H1 (cell line): ENCODE measurements around the gene LSR. TPM values are rescaled to one million over a fixed set of nuclear protein-coding genes. Genes with fewer than 3 reads are reported as not detected.

Experiments
- CTCF ChIA-PET: fragments of 300-600 bp; sonication (Branson Sonifier 250); formaldehyde crosslinking; loops from one replicate; lab custom pipeline; 2021; ENCODE audit not compliant: partially characterized antibody; lab: Charles Lee
- POLR2A ChIA-PET: fragments of 300-600 bp; sonication (Branson Sonifier 250); formaldehyde crosslinking; loops from one replicate; lab custom pipeline; 2021; ENCODE audit warnings: inconsistent platforms; ENCODE audit not compliant: partially characterized antibody; lab: Charles Lee
- DNase-seq, 2 experiments: peaks; one replicate each; pipeline versions ENCODE4 v3.0.0 to v3.0.0-alpha.2; 2010 to 2022; ENCODE audit warnings: low spot score in 2 of 2, low read depth in 1 of 2, mixed read lengths in 1 of 2
- FAIRE-seq: peaks from 2 replicates; lab custom pipeline; 2011; peaks lifted over from hg19 to GRCh38; lab: Jason Lieb, UNC
- H2AFZ ChIP-seq: 2 replicates; pipeline ENCODE4 v1.8.1; 2012; ENCODE audit warnings: low read length, inconsistent platforms
- H2AK5ac ChIP-seq: 2 replicates; pipeline ENCODE4 v1.6.1; 2013; ENCODE audit warnings: low read depth, low read length
- H2BK120ac ChIP-seq: replicated peaks from 2 replicates; pipeline ENCODE3; 2013; ENCODE audit warnings: low read depth, low read length, inconsistent platforms
- H2BK12ac ChIP-seq: 2 replicates; pipeline ENCODE4 v1.6.1; 2013; ENCODE audit warnings: low read depth, low read length
- H2BK15ac ChIP-seq: 2 replicates; pipeline ENCODE4 v1.6.1; 2013; ENCODE audit warnings: low read length
- H2BK20ac ChIP-seq: 2 replicates; pipeline ENCODE4 v1.6.1; 2013; ENCODE audit warnings: low read length
- H2BK5ac ChIP-seq: 2 replicates; pipeline ENCODE4 v1.6.1; 2013; ENCODE audit warnings: low read depth, low read length
- H3K14ac ChIP-seq: 2 replicates; pipeline ENCODE4 v1.6.1; 2013; ENCODE audit warnings: inconsistent platforms; ENCODE audit not compliant: insufficient read length
- H3K18ac ChIP-seq: 2 replicates; pipeline ENCODE4 v1.6.1; 2013; ENCODE audit warnings: low read length; ENCODE audit errors: extremely low read depth
- H3K23ac ChIP-seq: 2 replicates; pipeline ENCODE4 v1.6.1; 2013; ENCODE audit warnings: inconsistent platforms; ENCODE audit not compliant: insufficient read length
- H3K23me2 ChIP-seq: 2 replicates; pipeline ENCODE4 v1.6.1; 2013; ENCODE audit warnings: low read depth, low read length
- H3K27ac ChIP-seq: 2 replicates; pipeline ENCODE4 v1.6.1; 2011; ENCODE audit warnings: low read depth, low read length, inconsistent platforms
- H3K27me3 ChIP-seq, 4 experiments: replicated peaks in 1 of 4; 1 replicate in 1 of 4; 2 replicates in 3 of 4; pipeline versions ENCODE4 v1.6.1 to v1.8.1; 2011 to 2013; ENCODE audit warnings: low read length in 3 of 4, mild to moderate bottlenecking in 3 of 4, inconsistent platforms in 2 of 4, mixed read lengths in 2 of 4, moderate library complexity in 1 of 4; ENCODE audit not compliant: control insufficient read depth in 3 of 4, insufficient read depth in 3 of 4; ENCODE audit errors: extremely low read depth in 1 of 4
- H3K36me3 ChIP-seq, 4 experiments: 2 replicates each; pipeline versions ENCODE4 v1.6.1 to v1.8.1; 2011 to 2013; ENCODE audit warnings: mild to moderate bottlenecking in 4 of 4, low read length in 3 of 4, moderate library complexity in 2 of 4, control low read depth in 1 of 4, inconsistent platforms in 1 of 4; ENCODE audit not compliant: insufficient read depth in 4 of 4, control insufficient read depth in 2 of 4
- H3K4ac ChIP-seq: replicated peaks from 2 replicates; pipeline ENCODE3; 2013; ENCODE audit warnings: low read length, low read depth, mixed read lengths, inconsistent platforms; ENCODE audit not compliant: insufficient read length
- H3K4me1 ChIP-seq, 4 experiments: replicated peaks in 1 of 4; 1 replicate in 1 of 4; 2 replicates in 3 of 4; pipeline versions ENCODE4 v1.6.1 to v1.8.1; 2011 to 2013; ENCODE audit warnings: low read length in 3 of 4, inconsistent platforms in 2 of 4, mixed read lengths in 1 of 4; ENCODE audit not compliant: insufficient read depth in 4 of 4, control insufficient read depth in 3 of 4
- H3K4me2 ChIP-seq, 2 experiments: 2 replicates each; pipeline versions ENCODE4 v1.6.1 to v1.8.1; 2011 to 2013; ENCODE audit warnings: low read depth in 2 of 2, low read length in 2 of 2, control low read depth in 1 of 2, inconsistent platforms in 1 of 2, mild to moderate bottlenecking in 1 of 2; ENCODE audit not compliant: insufficient read depth in 1 of 2
- H3K4me3 ChIP-seq, 4 experiments: fragments of 200-600, 300-600 bp in 1 of 4; sonication (generic), shearing (Covaris generic), sonication (Bioruptor Twin) in 1 of 4; 2 replicates each; pipeline versions ENCODE4 v1.5.1 to v1.8.1; 2011 to 2016; ENCODE audit warnings: low read length in 4 of 4, low read depth in 3 of 4, control low read depth in 2 of 4, inconsistent platforms in 2 of 4, mild to moderate bottlenecking in 2 of 4, mixed read lengths in 1 of 4, moderate library complexity in 1 of 4; ENCODE audit not compliant: insufficient read depth in 2 of 4; ENCODE audit errors: extremely low read depth in 1 of 4
- H3K56ac ChIP-seq: replicated peaks from 2 replicates; pipeline ENCODE3; 2013; ENCODE audit warnings: low read depth, mild to moderate bottlenecking, mixed read lengths, low read length, inconsistent platforms; ENCODE audit not compliant: insufficient read length
- H3K79me1 ChIP-seq: 2 replicates; pipeline ENCODE4 v1.6.1; 2013; ENCODE audit warnings: low read depth, low read length, control low read depth
- H3K79me2 ChIP-seq, 2 experiments: 2 replicates each; pipeline versions ENCODE4 v1.6.1 to v1.8.1; 2012 to 2013; ENCODE audit warnings: low read length in 2 of 2, mild to moderate bottlenecking in 2 of 2, inconsistent platforms in 1 of 2; ENCODE audit not compliant: insufficient read depth in 2 of 2, control insufficient read depth in 1 of 2
- H3K9ac ChIP-seq, 4 experiments: replicated peaks in 1 of 4; 1 replicate in 1 of 4; 2 replicates in 3 of 4; pipeline versions ENCODE4 v1.6.1 to v1.8.1; 2011 to 2013; ENCODE audit warnings: low read depth in 3 of 4, low read length in 3 of 4, control low read depth in 2 of 4, mild to moderate bottlenecking in 2 of 4, moderate library complexity in 2 of 4, inconsistent platforms in 1 of 4; ENCODE audit errors: extremely low read depth in 1 of 4
- H3K9me3 ChIP-seq, 2 experiments: 2 replicates each; pipeline versions ENCODE4 v1.6.1 to v1.8.1; 2012 to 2013; ENCODE audit warnings: mild to moderate bottlenecking in 2 of 2, moderate library complexity in 2 of 2, control low read depth in 1 of 2, inconsistent platforms in 1 of 2, low read depth in 1 of 2, low read length in 1 of 2, mixed read lengths in 1 of 2; ENCODE audit not compliant: insufficient read depth in 2 of 2
- H4K20me1 ChIP-seq, 2 experiments: replicated peaks in 1 of 2; 2 replicates each; pipeline versions ENCODE3 to v1.8.1; 2011 to 2013; ENCODE audit warnings: inconsistent platforms in 2 of 2, low read length in 2 of 2, mild to moderate bottlenecking in 1 of 2; ENCODE audit not compliant: insufficient read depth in 2 of 2, control insufficient read depth in 1 of 2
- H4K5ac ChIP-seq: 2 replicates; pipeline ENCODE4 v1.6.1; 2013; ENCODE audit warnings: low read length, low read depth, mixed read lengths, inconsistent platforms; ENCODE audit not compliant: insufficient read length
- H4K8ac ChIP-seq: 2 replicates; pipeline ENCODE4 v1.8.0; 2013; ENCODE audit warnings: mild to moderate bottlenecking, moderate library complexity, low read length, inconsistent platforms; ENCODE audit not compliant: insufficient read depth; ENCODE audit errors: extremely low read depth
- H4K91ac ChIP-seq: replicated peaks from 2 replicates; pipeline ENCODE3; 2013; ENCODE audit warnings: low read length, mixed read lengths, inconsistent platforms; ENCODE audit not compliant: insufficient read length
- BRCA1 ChIP-seq: IDR thresholded peaks from 2 replicates; pipeline ENCODE4 v1.6.1; 2012; ENCODE audit warnings: low read depth, low read length, improper control_type of control experiment
- CEBPB ChIP-seq: IDR thresholded peaks from 2 replicates; pipeline ENCODE4 v1.6.1; 2012; ENCODE audit warnings: low read depth, low read length
- CREB1 ChIP-seq: IDR thresholded peaks from 2 replicates; pipeline ENCODE4 v1.6.1; 2012; ENCODE audit warnings: inconsistent platforms
- E2F6 ChIP-seq: IDR thresholded peaks from 2 replicates; pipeline ENCODE4 v1.6.1; 2012; ENCODE audit warnings: inconsistent platforms
- GABPA ChIP-seq: IDR thresholded peaks from 2 replicates; pipeline ENCODE4 v1.6.1; 2011; ENCODE audit warnings: mild to moderate bottlenecking, low read length, moderate library complexity, borderline replicate concordance; ENCODE audit not compliant: insufficient read depth
- MAFK ChIP-seq: IDR thresholded peaks from 2 replicates; pipeline ENCODE4 v1.6.1; 2012; ENCODE audit warnings: low read depth, mild to moderate bottlenecking, improper control_type of control experiment, low read length
- NRF1 ChIP-seq: IDR thresholded peaks from 2 replicates; pipeline ENCODE4 v1.6.1; 2011; ENCODE audit warnings: mild to moderate bottlenecking, low read depth, low read length, improper control_type of control experiment
- RAD21 ChIP-seq, 2 experiments: IDR thresholded peaks in 1 of 2; conservative IDR thresholded peaks in 1 of 2; 2 replicates each; pipeline ENCODE4 v1.6.1; 2011; ENCODE audit warnings: low read depth in 2 of 2, low read length in 2 of 2, improper control_type of control experiment in 1 of 2, inconsistent platforms in 1 of 2, mild to moderate bottlenecking in 1 of 2, moderate library complexity in 1 of 2
- RBBP5 ChIP-seq: IDR thresholded peaks from 2 replicates; pipeline ENCODE4 v1.7.1; 2012; ENCODE audit warnings: low read depth, mild to moderate bottlenecking, inconsistent platforms, low read length, moderate library complexity, borderline replicate concordance
- SIN3A ChIP-seq, 2 experiments: IDR thresholded peaks in 1 of 2; conservative IDR thresholded peaks in 1 of 2; 2 replicates each; pipeline ENCODE4 v1.6.1; 2011 to 2012; ENCODE audit warnings: low read length in 2 of 2, improper control_type of control experiment in 1 of 2, low read depth in 1 of 2, mild to moderate bottlenecking in 1 of 2
- SUZ12 ChIP-seq: fragments of 200-600 bp; sonication (generic); IDR thresholded peaks from 2 replicates; pipeline ENCODE4 v1.6.1; 2012; ENCODE audit warnings: mild to moderate bottlenecking, inconsistent platforms, low read length, moderate library complexity, mixed read lengths
- WGBS, 2 experiments: shearing (Covaris generic) in 1 of 2; methylation state at CpG; one replicate each; pipeline versions ENCODE4 v1.1.6 to v1.1.7; 2013 to 2015; ENCODE audit warnings: low lambda C conversion rate in 2 of 2, mixed read lengths in 2 of 2, inconsistent platforms in 1 of 2, low coverage in 1 of 2, missing lambda C conversion rate in 1 of 2; ENCODE audit not compliant: insufficient replicate concordance in 2 of 2, insufficient coverage in 1 of 2, insufficient read length in 1 of 2; ENCODE audit errors: extremely low coverage in 1 of 2, missing lambda C conversion rate in 1 of 2; 5-methylcytosine and 5-hydroxymethylcytosine counted together
- polyA plus RNA-seq, 7 experiments: library from polyadenylated mRNA; depleted of rRNA in 3 of 7; stranded (reverse) in 5 of 7; unstranded in 2 of 7; fragments of >200 nt in 5 of 7; fragments of 200-250 nt in 2 of 7; gene quantifications; 1 replicate in 5 of 7; 2 replicates in 1 of 7; 4 replicates in 1 of 7; pipeline versions ENCODE4 v1.2.1 to v1.2.3, GENCODE V29; 2011 to 2013; ENCODE audit warnings: missing spikeins in 2 of 7, mixed read lengths in 2 of 7
- total RNA-seq: library from RNA; stranded (reverse); fragmentation: NEBNext Ultra II Directional; extraction: Animal tissue kit (Norgen Biotek cat#: 25700); gene quantifications from 2 replicates; pipeline ENCODE4 v1.2.1, GENCODE V29; 2021
- TF ChIP-seq, protein P1 (sequence below): IDR thresholded peaks from 2 replicates; pipeline ENCODE4 v1.6.1; 2011; ENCODE audit warnings: low read depth, mild to moderate bottlenecking, low read length; ENCODE audit not compliant: insufficient read depth

Gene LSR
- total and polyA plus RNA-seq, 2 of the 8 experiments (the other 6 are each of a cell fraction or from before 2014, with no cell fraction given): 159 to 186 TPM

- no peak overlapping the region for H3K23ac ChIP-seq
- no peaks in the 10 kb centered on the region; the same call in 1 of the 2 replicates for H3K23me2 ChIP-seq
- H3K4me3 ChIP-seq: no peak overlapping the region
- no peaks in the 10 kb centered on the region; a peak in 1 of 8 replicates for H3K36me3 ChIP-seq
- no peak for FAIRE-seq
- TF ChIP-seq GABPA (no peak), E2F6 (no peak), BRCA1 (no peak), NRF1 (no peak), MAFK (no peak), SUZ12 (no peak), SIN3A (conservative IDR thresholded peaks at IDR 0.05 in 1 of 2, IDR thresholded peaks at IDR 0.05 in 1 of 2; ENCODE audit: low read depth in 1 of 2, low read length in 2 of 2) (no peak), RBBP5 (no peak), CEBPB (no peak), RAD21 (IDR thresholded peaks at IDR 0.05 in 1 of 2, conservative IDR thresholded peaks at IDR 0.05 in 1 of 2; ENCODE audit: low read depth in 2 of 2, low read length in 2 of 2) (no peak), CREB1 (no peak)
- TF ChIP-seq, protein P1, sequence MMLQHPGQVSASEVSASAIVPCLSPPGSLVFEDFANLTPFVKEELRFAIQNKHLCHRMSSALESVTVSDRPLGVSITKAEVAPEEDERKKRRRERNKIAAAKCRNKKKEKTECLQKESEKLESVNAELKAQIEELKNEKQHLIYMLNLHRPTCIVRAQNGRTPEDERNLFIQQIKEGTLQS: no peak
- POLR2A ChIA-PET: interaction anchor here (0.7 kb wide), 1 partner anchor 99 kb away, joined by 3 read pairs; no protein-coding TSS in a partner anchor
- H2BK5ac ChIP-seq: no peak overlapping the region
- no peak overlapping the region for H2AFZ ChIP-seq
- H4K91ac ChIP-seq: no peak overlapping the region
- no peaks in the 10 kb centered on the region for H4K20me1 ChIP-seq
- H2BK120ac ChIP-seq: no peak overlapping the region
- DNase-seq: no peak
- H2AK5ac ChIP-seq: no peak overlapping the region
- no peaks in the 10 kb centered on the region for H3K9me3 ChIP-seq
- H2BK20ac ChIP-seq: no peak overlapping the region
- no peak overlapping the region for H3K27ac ChIP-seq
- H3K14ac ChIP-seq: no peak overlapping the region
- H3K79me1 ChIP-seq: no peaks in the 10 kb centered on the region
- peaks cover 0 to 9% (median 4%) of the 10 kb centered on the region in 4 experiments; a peak in 4 of 7 replicates for H3K4me1 ChIP-seq
- no peak overlapping the region for H2BK12ac ChIP-seq
- no peak overlapping the region for H3K4me2 ChIP-seq
- WGBS, 2 experiments: 91% methylated on average over 4 of the region's 4 CpGs; no CpG with 5 or more reads in 1 of the 2 experiments
- H3K4ac ChIP-seq: no peak overlapping the region
- H2BK15ac ChIP-seq: no peak overlapping the region
- CTCF ChIA-PET: no interaction called here
- no peak overlapping the region for H3K56ac ChIP-seq
- H4K8ac ChIP-seq: no peak overlapping the region
- H3K27me3 ChIP-seq: no peaks in the 10 kb centered on the region
- no peak overlapping the region for H3K18ac ChIP-seq
- no peak overlapping the region for H4K5ac ChIP-seq
- no peaks in the 10 kb centered on the region for H3K79me2 ChIP-seq
- H3K9ac ChIP-seq: no peak overlapping the region
Observed at GRCh38 chr19:35209646-35210045, 39.2 kb upstream of the LSR start.
